CD4-positive, alpha-beta T cell treated with Interleukin-21 for 1 hour (primary cell): ENCODE results near the gene GOPC.
A peak's percentile ranks its signal among the peaks of the same experiment; 100 is the strongest.

Experiments
- DNase-seq: peaks from one replicate; pipeline ENCODE4 v3.0.0-alpha.2; 2020

GOPC gene

GRCh38 chr6:117595099-117595923, 7.0 kb downstream of the GOPC start:
- DNase-seq = no peak

GRCh38 chr6:117592983-117593759, 9.1 kb downstream of the GOPC start:
- no peak for DNase-seq

- no peak for DNase-seq
Measured at GRCh38 chr6:117591405-117591804, 10.9 kb downstream of the GOPC start.

GRCh38 chr6:117590447-117590846, 11.9 kb downstream of the GOPC start:
- no peak for DNase-seq

- no peak for DNase-seq
Measured at GRCh38 chr6:117585647-117586046, 16.7 kb downstream of the GOPC start.

GRCh38 chr6:117574198-117574597, 28.1 kb downstream of the GOPC start:
- DNase-seq = no peak

GRCh38 chr6:117573006-117573680, 29.2 kb downstream of the GOPC start:
- no peak for DNase-seq

GRCh38 chr6:117568831-117569410, 33.4 kb downstream of the GOPC start:
- no peak for DNase-seq

- DNase-seq = no peak
Measured at GRCh38 chr6:117568247-117568646, 34.1 kb downstream of the GOPC start.

- no peak for DNase-seq
Measured at GRCh38 chr6:117564681-117565080, 37.6 kb downstream of the GOPC start.

GRCh38 chr6:117561128-117561527, 41.2 kb downstream of the GOPC start:
- no peak for DNase-seq

GRCh38 chr6:117559299-117559698, 43.0 kb downstream of the GOPC start:
- DNase-seq = no peak

GRCh38 chr6:117558818-117559217, 43.5 kb downstream of the GOPC start:
- DNase-seq = no peak

- DNase-seq = no peak
Measured at GRCh38 chr6:117557951-117558350, 44.4 kb downstream of the GOPC start.

GRCh38 chr6:117555882-117556498, 46.3 kb downstream of the GOPC start:
- DNase-seq = peak; percentile 67

- DNase-seq = no peak
Measured at GRCh38 chr6:117555262-117555849, 47.0 kb downstream of the GOPC start.

GRCh38 chr6:117553142-117553541, 49.2 kb downstream of the GOPC start:
- no peak for DNase-seq

GRCh38 chr6:117552618-117553017, 49.7 kb downstream of the GOPC start:
- DNase-seq = no peak

- DNase-seq = no peak
Measured at GRCh38 chr6:117550618-117551242, 51.6 kb downstream of the GOPC start.

- no peak for DNase-seq
Measured at GRCh38 chr6:117550078-117550600, 52.2 kb downstream of the GOPC start.

- DNase-seq = peak; percentile 43
Measured at GRCh38 chr6:117549611-117550010, 52.7 kb downstream of the GOPC start.
